HCT116 (cell line): ENCODE data around the gene COL8A2. TPM values are rescaled to one million over a fixed set of nuclear protein-coding genes. Genes with fewer than 3 reads are reported as not detected.
A peak's percentile ranks its signal among the peaks of the same experiment; 100 is the strongest.

Experiments
- ATAC-seq: fragments of 200-7000 bp; cut with Tn5 transposase; 2 replicates; pipeline ENCODE4 v1.9.1; 2020; ENCODE audit warnings: mild to moderate bottlenecking, moderate library complexity
- BruUV-seq: library from RNA; stranded (reverse); fragments of 400-500 nt; replicated peaks from 2 replicates; lab custom pipeline; 2021; lab: Mats Ljungman, UMichigan
- CTCF ChIA-PET: fragments of 300-600 bp; sonication (Branson Sonifier 250); formaldehyde crosslinking; loops from one replicate; lab custom pipeline; 2021; ENCODE audit warnings: antibody characterized with exemption; lab: Charles Lee
- POLR2A ChIA-PET: fragments of 300-600, 350-600 bp; sonication (Branson Sonifier 250); formaldehyde crosslinking; loops from one replicate; lab custom pipeline; 2021; ENCODE audit warnings: antibody characterized with exemption; lab: Charles Lee
- RAD21 ChIA-PET, 2 experiments: fragments of 300-600 bp; sonication (Branson Sonifier 250); formaldehyde crosslinking; loops; one replicate each; lab custom pipeline; 2023; ENCODE audit warnings: low total read pairs in 2 of 2; ENCODE audit not compliant: uncharacterized antibody in 2 of 2, unreplicated experiment in 2 of 2, low non-redundant PET in 1 of 2; lab: Charles Lee
- DNase-seq: peaks from one replicate; pipeline ENCODE4 v3.0.0-alpha.2; 2010; ENCODE audit warnings: low read depth, low spot score
- H2AFZ ChIP-seq: fragments of 200-600 bp; shearing (Covaris generic), sonication (generic); 2 replicates; pipeline ENCODE4 v1.6.1; 2017; ENCODE audit warnings: low read depth, mixed run types, mixed read lengths, antibody characterized with exemption, low read length; ENCODE audit not compliant: poor library complexity, severe bottlenecking
- H3K27ac ChIP-seq: 2 replicates; pipeline ENCODE4 v1.5.1; 2012; ENCODE audit warnings: low read depth, low read length
- H3K27me3 ChIP-seq: fragments of 200-600 bp; sonication (generic); 2 replicates; pipeline ENCODE4 v1.6.1; 2016; ENCODE audit warnings: mixed run types, low read length, mixed read lengths; ENCODE audit not compliant: insufficient read depth
- H3K36me3 ChIP-seq, 2 experiments: fragments of 200-500 bp in 1 of 2; fragments of 200-600 bp in 1 of 2; sonication (Bioruptor generic) in 1 of 2; sonication (generic) in 1 of 2; 2 replicates each; pipeline versions ENCODE4 v1.5.1 to v1.6.1; 2014 to 2016; ENCODE audit warnings: low read length in 2 of 2, inconsistent platforms in 1 of 2, mixed read lengths in 1 of 2, mixed run types in 1 of 2; ENCODE audit not compliant: insufficient read depth in 2 of 2, control insufficient read depth in 1 of 2
- H3K4me1 ChIP-seq, 2 experiments: fragments of 200-600 bp in 1 of 2; sonication (generic) in 1 of 2; 2 replicates each; pipeline versions ENCODE4 v1.5.1 to v1.6.1; 2012 to 2017; ENCODE audit warnings: low read length in 2 of 2, inconsistent platforms in 1 of 2, mild to moderate bottlenecking in 1 of 2, mixed read lengths in 1 of 2, mixed run types in 1 of 2, moderate library complexity in 1 of 2; ENCODE audit not compliant: insufficient read depth in 2 of 2, control insufficient read depth in 1 of 2
- H3K4me2 ChIP-seq: fragments of 200-600 bp; sonication (generic); 2 replicates; pipeline ENCODE4 v1.6.1; 2017; ENCODE audit warnings: mixed run types, low read length, mixed read lengths
- H3K4me3 ChIP-seq, 2 experiments: fragments of 200-600 bp in 1 of 2; sonication (generic) in 1 of 2; replicated peaks in 1 of 2; 2 replicates each; pipeline ENCODE4 v1.5.1; 2011 to 2016; ENCODE audit warnings: low read length in 2 of 2, control low read depth in 1 of 2, low read depth in 1 of 2, mild to moderate bottlenecking in 1 of 2, mixed read lengths in 1 of 2, mixed run types in 1 of 2
- H3K79me2 ChIP-seq: fragments of 200-600 bp; sonication (generic); 2 replicates; pipeline ENCODE4 v1.6.1; 2017; ENCODE audit warnings: mild to moderate bottlenecking, mixed run types, low read length, moderate library complexity, mixed read lengths; ENCODE audit not compliant: insufficient read depth
- H3K9ac ChIP-seq: fragments of 200-600 bp; sonication (generic); 2 replicates; pipeline ENCODE4 v1.6.1; 2016; ENCODE audit warnings: low read length, mixed read lengths
- H3K9me2 ChIP-seq: fragments of 200-600 bp; sonication (generic), shearing (Covaris generic); 2 replicates; pipeline ENCODE4 v1.6.1; 2017; ENCODE audit warnings: mixed run types, mild to moderate bottlenecking, moderate library complexity; ENCODE audit not compliant: insufficient read depth
- H3K9me3 ChIP-seq, 2 experiments: fragments of 200-500 bp in 1 of 2; fragments of 200-600 bp in 1 of 2; sonication (Bioruptor generic) in 1 of 2; sonication (generic) in 1 of 2; 2 replicates each; pipeline ENCODE4 v1.6.1; 2014 to 2017; ENCODE audit warnings: low read length in 2 of 2, mixed read lengths in 2 of 2, inconsistent platforms in 1 of 2, low read depth in 1 of 2, mild to moderate bottlenecking in 1 of 2, mixed run types in 1 of 2, moderate library complexity in 1 of 2; ENCODE audit not compliant: control insufficient read depth in 1 of 2, insufficient read depth in 1 of 2
- H4K20me1 ChIP-seq: fragments of 200-600 bp; sonication (generic), shearing (Covaris generic); 2 replicates; pipeline ENCODE4 v1.6.1; 2017; ENCODE audit warnings: mixed run types, mild to moderate bottlenecking, moderate library complexity; ENCODE audit not compliant: insufficient read depth
- CTCF ChIP-seq, 3 experiments: fragments of 200-600 bp in 1 of 3; sonication (generic) in 1 of 3; IDR thresholded peaks in 2 of 3; conservative IDR thresholded peaks in 1 of 3; 2 replicates each; pipeline ENCODE4 v1.5.1; 2012 to 2017; ENCODE audit warnings: low read depth in 2 of 3, low read length in 2 of 3, antibody characterized with exemption in 1 of 3, borderline replicate concordance in 1 of 3, control low read depth in 1 of 3, mild to moderate bottlenecking in 1 of 3, mixed read lengths in 1 of 3, mixed run types in 1 of 3, moderate library complexity in 1 of 3; ENCODE audit not compliant: insufficient read depth in 1 of 3
- MAX ChIP-seq: IDR thresholded peaks from 2 replicates; pipeline ENCODE4 v1.6.1; 2012
- POLR2A ChIP-seq: IDR thresholded peaks from 2 replicates; pipeline ENCODE4 v1.7.0; 2011; ENCODE audit warnings: borderline replicate concordance; ENCODE audit not compliant: insufficient read depth, insufficient read length; ENCODE audit errors: extremely low read depth
- POLR2AphosphoS5 ChIP-seq: IDR thresholded peaks from 2 replicates; pipeline ENCODE4 v1.6.1; 2011; ENCODE audit warnings: mild to moderate bottlenecking, low read depth, low read length, moderate library complexity
- RAD21 ChIP-seq: IDR thresholded peaks from 2 replicates; pipeline ENCODE4 v1.6.1; 2012; ENCODE audit warnings: low read depth, mild to moderate bottlenecking
- SRF ChIP-seq: IDR thresholded peaks from 2 replicates; pipeline ENCODE4 v1.6.1; 2012; ENCODE audit warnings: low read depth
- YY1 ChIP-seq: IDR thresholded peaks from 2 replicates; pipeline ENCODE4 v1.6.1; 2011; ENCODE audit warnings: low read length, low read depth, moderate library complexity, mild to moderate bottlenecking; ENCODE audit not compliant: insufficient replicate concordance; ENCODE audit errors: extremely low read depth
- intact Hi-C: fragments of 100-400 bp; cut with micrococcal nuclease; formaldehyde crosslinking; loops from 2 replicates; pipeline ENCODE4 v1.10.0; 2022
- total RNA-seq: library from RNA; stranded (reverse); gene quantifications from one replicate; pipeline ENCODE4 v1.2.1, GENCODE V29; 2021; ENCODE audit not compliant: unreplicated experiment

Gene COL8A2
- total RNA-seq, 1 experiment from 2014 or later = 0.05 TPM

- H4K20me1 ChIP-seq = no peaks in the 10 kb centered on the region
- no TSS peak for BruUV-seq
Measured at GRCh38 chr1:36081926-36082485, 43.0 kb downstream of the COL8A2 start.

More at GRCh38 chr1:36081926-36082485, 43.0 kb downstream of the COL8A2 start:
- DNase-seq (no peak), ATAC-seq (peak; percentile 75)
- intact Hi-C loops = loop anchor here (10.0 kb wide), 1 partner anchor 227 kb away; no protein-coding TSS in a partner anchor
- CTCF ChIA-PET = interaction anchor here (0.6 kb wide), 1 partner anchor 9 kb away, joined by 3 read pairs; no protein-coding TSS in a partner anchor
- H3K4me2 ChIP-seq = no peak overlapping the region
- peaks cover 0 to 6% of the 10 kb centered on the region in 2 experiments; a peak in 2 of 4 replicates for H3K4me1 ChIP-seq
- no peaks in the 10 kb centered on the region for H3K36me3 ChIP-seq
- no peak overlapping the region for H3K27ac ChIP-seq
- H3K27me3 ChIP-seq = no peaks in the 10 kb centered on the region
- no peak overlapping the region for H2AFZ ChIP-seq
- no peak overlapping the region for H3K9ac ChIP-seq
- RAD21 ChIA-PET = no interaction called here
- no peaks in the 10 kb centered on the region for H3K9me2 ChIP-seq
- POLR2A ChIA-PET = no interaction called here
- no peak overlapping the region for H3K4me3 ChIP-seq
- no peaks in the 10 kb centered on the region for H3K79me2 ChIP-seq
- no peak for TF ChIP-seq MAX
- TF ChIP-seq CTCF (IDR thresholded peaks at IDR 0.05 in 2 of 3, conservative IDR thresholded peaks at IDR 0.05 in 1 of 3; ENCODE audit: borderline replicate concordance in 1 of 3, insufficient read depth in 1 of 3, low read depth in 2 of 3, low read length in 2 of 3) = peak in 2 of 3 experiments; percentile 6 to 21; a peak in 1 of 6 replicates
- TF ChIP-seq RAD21 = peak; percentile 8; the same call in 1 of the 2 replicates
- no peak for TF ChIP-seq POLR2AphosphoS5
- TF ChIP-seq YY1 = no peak
- no peak for TF ChIP-seq SRF
- no peak for TF ChIP-seq POLR2A
- no peaks in the 10 kb centered on the region for H3K9me3 ChIP-seq
